Tracheal epithelial cell (primary cell): ENCODE data around the gene NDST1. TPM values are rescaled to one million over a fixed set of nuclear protein-coding genes. Genes with fewer than 3 reads are reported as not detected.

Experiments
- total RNA-seq: library from RNA; depleted of rRNA; stranded (reverse); fragments of >200 nt; gene quantifications from 2 replicates; pipeline ENCODE4 v1.2.1, GENCODE V29; 2014

The NDST1 gene
- total RNA-seq = 40.7 and 56.3 TPM in 2 replicates

GRCh38 chr5:150507474-150508276 lies at the start of gene NDST1:
NDST1 (plus strand) TSS chr5:150508131; CDS start chr5:150521255, 13,124 bp downstream.

Other genes with a start within 250 kb of the NDST1 start
- under 0.01 and 0.24 TPM in 2 replicates for gene CAMK2A, start 218.4 kb upstream of the NDST1 start, total RNA-seq
- 14.9 and 29.6 TPM in 2 replicates for gene ARSI, start 205.2 kb upstream of the NDST1 start, total RNA-seq
- 13.0 and 14.5 TPM in 2 replicates for gene TCOF1, start 150.4 kb upstream of the NDST1 start, total RNA-seq
- gene CD74, start 95.2 kb upstream of the NDST1 start, total RNA-seq = 4.0 and 6.7 TPM in 2 replicates
- 4,679 and 5,221 TPM in 2 replicates for gene RPS14, start 58.4 kb upstream of the NDST1 start, total RNA-seq
- gene SYNPO, start 132.5 kb downstream of the NDST1 start, total RNA-seq = 1.5 and 5.3 TPM in 2 replicates
- under 0.01 and 0.24 TPM in 2 replicates for gene MYOZ3, start 153.1 kb downstream of the NDST1 start, total RNA-seq
- gene RBM22, start 192.9 kb downstream of the NDST1 start, total RNA-seq = 14.3 and 17.8 TPM in 2 replicates